Type B pancreatic cell (in vitro differentiated cells): Measurements from ENCODE around the gene PFKFB3. TPM values are rescaled to one million over a fixed set of nuclear protein-coding genes. Genes with fewer than 3 reads are reported as not detected.
"Not testable (repeated sequence)": the region's sequence is repeated elsewhere in the genome, so short reads cannot be mapped to it uniquely, and the experiment has no call there.

Experiments used
- DNase-seq: peaks from one replicate; pipeline ENCODE4 v3.0.0; 2021; ENCODE audit warnings: mixed read lengths; ENCODE audit not compliant: unreplicated experiment; ENCODE audit errors: extremely low spot score
- H3K27ac Mint-ChIP-seq: 2 replicates; pipeline ENCODE4 v1.8.0; 2021; ENCODE audit warnings: mild to moderate bottlenecking, mixed read lengths
- H3K27me3 Mint-ChIP-seq: 2 replicates; pipeline ENCODE4 v1.8.0; 2021; ENCODE audit warnings: mixed read lengths
- H3K36me3 Mint-ChIP-seq: 2 replicates; pipeline ENCODE4 v1.8.0; 2021; ENCODE audit warnings: mixed read lengths
- H3K4me1 Mint-ChIP-seq: one replicate; pipeline ENCODE4 v1.8.0; 2021; ENCODE audit warnings: mixed read lengths; ENCODE audit not compliant: unreplicated experiment
- H3K4me3 Mint-ChIP-seq: 2 replicates; pipeline ENCODE4 v1.8.0; 2021; ENCODE audit warnings: mild to moderate bottlenecking, mixed read lengths
- H3K9me3 Mint-ChIP-seq: 2 replicates; pipeline ENCODE4 v1.8.0; 2021; ENCODE audit warnings: mixed read lengths
- total RNA-seq: library from RNA; stranded (reverse); gene quantifications from 2 replicates; pipeline ENCODE4 v1.2.1, GENCODE V29; 2021; ENCODE audit warnings: low replicate concordance
- TF ChIP-seq, protein P1 (sequence below): fragments of 200-600 bp; sonication (generic); conservative IDR thresholded peaks from 2 replicates; pipeline ENCODE4 v1.5.0; 2021; ENCODE audit warnings: antibody characterized with exemption, mild to moderate bottlenecking

The PFKFB3 gene
- total RNA-seq, 1 donor from 2014 or later: 30.2 TPM

DNA sequence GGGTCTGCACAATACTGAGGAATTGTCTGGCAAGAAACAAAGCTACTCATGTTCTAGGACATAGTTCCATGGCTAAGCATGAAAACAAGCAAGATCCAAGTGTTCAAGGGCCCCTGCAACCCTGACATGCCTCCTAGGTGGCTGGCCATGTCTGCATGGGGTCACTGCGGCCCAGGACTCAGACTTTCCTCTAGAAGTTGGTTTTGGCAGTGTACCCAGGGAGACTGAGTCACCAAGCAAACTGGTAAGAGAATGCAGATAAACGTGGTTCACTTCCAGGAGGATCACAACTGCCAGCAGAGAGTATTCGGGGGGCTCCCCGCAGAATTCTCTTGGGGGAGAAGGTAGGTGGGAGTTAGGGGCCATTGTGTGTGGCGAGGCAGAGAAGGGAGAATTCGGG, 7.4 kb upstream of the PFKFB3 start:
- H3K36me3 Mint-ChIP-seq: no peaks in the 10 kb centered on the region
- no peak overlapping the region for H3K27ac Mint-ChIP-seq
- DNase-seq: no peak
- no peaks in the 10 kb centered on the region for H3K9me3 Mint-ChIP-seq
- no peak overlapping the region for H3K4me3 Mint-ChIP-seq
- no peaks in the 10 kb centered on the region for H3K4me1 Mint-ChIP-seq
- TF ChIP-seq, protein P1, sequence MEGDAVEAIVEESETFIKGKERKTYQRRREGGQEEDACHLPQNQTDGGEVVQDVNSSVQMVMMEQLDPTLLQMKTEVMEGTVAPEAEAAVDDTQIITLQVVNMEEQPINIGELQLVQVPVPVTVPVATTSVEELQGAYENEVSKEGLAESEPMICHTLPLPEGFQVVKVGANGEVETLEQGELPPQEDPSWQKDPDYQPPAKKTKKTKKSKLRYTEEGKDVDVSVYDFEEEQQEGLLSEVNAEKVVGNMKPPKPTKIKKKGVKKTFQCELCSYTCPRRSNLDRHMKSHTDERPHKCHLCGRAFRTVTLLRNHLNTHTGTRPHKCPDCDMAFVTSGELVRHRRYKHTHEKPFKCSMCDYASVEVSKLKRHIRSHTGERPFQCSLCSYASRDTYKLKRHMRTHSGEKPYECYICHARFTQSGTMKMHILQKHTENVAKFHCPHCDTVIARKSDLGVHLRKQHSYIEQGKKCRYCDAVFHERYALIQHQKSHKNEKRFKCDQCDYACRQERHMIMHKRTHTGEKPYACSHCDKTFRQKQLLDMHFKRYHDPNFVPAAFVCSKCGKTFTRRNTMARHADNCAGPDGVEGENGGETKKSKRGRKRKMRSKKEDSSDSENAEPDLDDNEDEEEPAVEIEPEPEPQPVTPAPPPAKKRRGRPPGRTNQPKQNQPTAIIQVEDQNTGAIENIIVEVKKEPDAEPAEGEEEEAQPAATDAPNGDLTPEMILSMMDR: no peak
- peaks cover 30% of the 10 kb centered on the region for H3K27me3 Mint-ChIP-seq

DNA sequence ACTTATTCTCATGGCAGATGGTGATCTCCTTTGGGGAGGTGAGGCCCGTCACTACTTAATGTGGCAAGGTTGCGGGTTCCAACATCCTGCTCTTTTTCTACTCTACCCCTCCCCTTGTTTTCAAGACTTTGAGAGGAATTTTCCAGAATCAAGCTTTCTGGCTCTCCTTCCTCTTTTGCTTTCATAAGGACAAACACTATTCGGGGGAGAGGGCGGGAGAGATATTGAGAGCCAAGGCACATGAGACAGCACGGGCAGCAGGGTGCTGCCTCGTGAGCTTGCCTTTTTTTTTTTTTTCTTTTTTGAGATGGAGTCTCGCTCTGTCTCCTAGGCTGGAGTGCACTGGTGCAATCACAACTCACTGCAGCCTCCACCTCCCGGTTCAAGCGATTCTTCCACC, 6.9 kb upstream of the PFKFB3 start:
- Mint-ChIP-seq H3K36me3 (no peaks in the 10 kb centered on the region), H3K4me1 (no peaks in the 10 kb centered on the region), H3K4me3 (no peak overlapping the region), H3K9me3 (no peaks in the 10 kb centered on the region), H3K27me3 (peaks cover 35% of the 10 kb centered on the region), H3K27ac (no peak overlapping the region)
- no peak for DNase-seq
- TF ChIP-seq, protein P1: no peak

DNA sequence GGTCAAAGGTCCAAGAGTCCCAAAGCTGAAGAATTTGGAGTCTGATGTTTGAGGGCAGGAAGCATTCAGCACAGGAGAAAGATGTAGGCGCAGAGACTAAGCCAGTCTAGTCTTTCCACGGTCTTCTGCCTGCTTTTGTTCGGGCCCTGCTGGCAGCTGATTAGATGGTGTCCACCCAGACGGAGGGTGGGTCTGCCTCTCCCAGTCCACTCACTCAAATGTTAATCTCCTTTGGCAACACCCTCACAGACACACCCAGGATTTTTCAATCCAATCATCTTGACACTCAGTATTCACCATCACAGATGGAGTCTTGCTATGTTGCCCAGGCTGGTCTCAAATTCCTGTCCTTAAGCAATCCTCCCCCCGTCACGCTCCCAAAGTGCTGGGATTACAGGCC, 6.2 kb upstream of the PFKFB3 start:
- not testable (repeated sequence) for H3K36me3 Mint-ChIP-seq, H3K4me3 Mint-ChIP-seq, H3K27ac Mint-ChIP-seq, H3K4me1 Mint-ChIP-seq, H3K9me3 Mint-ChIP-seq, DNase-seq
- peaks cover 36% of the 10 kb centered on the region for H3K27me3 Mint-ChIP-seq

DNA sequence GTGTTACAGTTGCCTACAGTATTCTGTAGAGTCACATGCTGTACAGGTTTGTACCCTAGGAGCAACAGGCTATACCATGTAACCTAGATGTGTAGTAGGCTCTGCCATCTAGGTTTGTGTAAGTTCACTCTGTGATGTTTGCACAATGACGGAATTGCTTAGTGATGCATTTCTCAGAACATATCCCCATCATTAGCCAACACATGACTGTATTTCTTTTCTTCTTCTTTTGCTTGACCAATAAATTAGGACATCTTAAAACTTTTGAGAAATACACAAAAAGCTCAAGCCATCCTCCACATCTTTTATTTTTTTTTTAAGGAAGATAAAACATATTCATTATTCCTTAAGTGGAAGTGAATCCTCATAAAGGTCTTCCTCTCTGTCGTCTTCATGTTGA, 5.4 kb upstream of the PFKFB3 start:
- Mint-ChIP-seq H3K27me3 (peaks cover 44% of the 10 kb centered on the region), H3K27ac (no peak overlapping the region), H3K4me3 (no peak overlapping the region), H3K4me1 (no peaks in the 10 kb centered on the region), H3K36me3 (no peaks in the 10 kb centered on the region), H3K9me3 (no peaks in the 10 kb centered on the region)
- no peak for DNase-seq
- TF ChIP-seq, protein P1: no peak

DNA sequence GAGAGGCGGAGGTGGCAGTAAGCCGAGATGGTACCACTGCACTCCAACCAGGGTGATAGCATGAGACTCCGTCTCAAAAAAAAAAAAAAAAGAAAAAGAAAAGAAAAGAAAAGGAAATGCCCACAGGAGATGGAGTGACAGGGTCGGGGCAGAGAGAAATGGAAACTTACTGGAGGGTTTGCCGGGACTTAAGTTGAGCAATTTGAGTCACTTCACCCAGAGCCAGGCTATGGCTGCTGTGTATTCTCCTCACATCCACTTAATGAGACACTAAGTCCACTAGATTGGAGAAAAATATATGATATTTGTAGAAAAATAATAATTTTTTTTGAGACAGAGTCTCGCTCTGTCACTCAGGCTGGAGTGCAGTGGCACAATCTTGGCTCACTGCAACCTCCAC, 4.6 kb upstream of the PFKFB3 start:
- Mint-ChIP-seq H3K27me3 (peaks cover 44% of the 10 kb centered on the region), H3K9me3 (no peaks in the 10 kb centered on the region), H3K4me1 (no peaks in the 10 kb centered on the region), H3K36me3 (no peaks in the 10 kb centered on the region), H3K27ac (no peak overlapping the region), H3K4me3 (no peak overlapping the region)
- TF ChIP-seq, protein P1: no peak
- DNase-seq: no peak

DNA sequence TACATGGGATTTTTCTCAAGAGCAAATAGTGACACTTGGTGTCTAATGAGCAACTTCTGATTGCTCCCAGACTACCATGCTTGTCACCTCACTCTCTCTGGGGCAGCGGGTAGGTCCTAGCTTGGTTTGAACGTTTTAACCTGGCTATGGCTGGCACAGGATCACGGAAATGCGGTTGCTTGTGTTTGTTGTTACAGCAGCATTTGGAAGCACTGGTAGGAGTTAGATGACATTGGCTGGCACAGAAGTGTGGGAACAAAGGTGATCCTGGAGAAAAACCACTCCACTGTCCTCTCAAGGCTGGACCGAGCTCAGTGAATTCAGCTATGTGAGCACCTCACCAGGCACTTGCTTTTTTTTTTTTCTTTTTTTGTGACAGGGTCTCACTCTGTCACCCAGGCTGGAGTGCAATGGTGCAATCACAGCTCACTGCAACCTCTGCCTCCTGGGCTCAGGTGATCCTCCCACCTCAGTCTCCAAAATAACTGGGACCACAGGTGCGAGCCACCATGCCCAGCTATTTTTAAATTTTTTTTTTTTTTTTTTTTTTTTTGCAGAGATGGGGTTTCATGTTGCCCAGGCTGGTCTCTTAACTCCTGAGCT, 3.5 kb upstream of the PFKFB3 start:
- H3K36me3 Mint-ChIP-seq: no peaks in the 10 kb centered on the region
- H3K27me3 Mint-ChIP-seq: peaks cover 41% of the 10 kb centered on the region
- no peak overlapping the region for H3K27ac Mint-ChIP-seq
- DNase-seq: no peak
- no peaks in the 10 kb centered on the region for H3K4me1 Mint-ChIP-seq
- TF ChIP-seq, protein P1: no peak
- H3K9me3 Mint-ChIP-seq: no peaks in the 10 kb centered on the region
- H3K4me3 Mint-ChIP-seq: no peak overlapping the region
